ENCODE results near the gene SH3TC2.

GRCh38 chr5:149053072-149053695, 9.7 kb downstream of the SH3TC2 start:
- TF ChIP-seq POLR2AphosphoS5 (IDR thresholded peaks at IDR 0.05; ENCODE audit: low read depth, low read length) (no peak), TAF1 (IDR thresholded peaks at IDR 0.05; ENCODE audit: borderline replicate concordance, insufficient read depth, low read length) (no peak), SIN3A (IDR thresholded peaks at IDR 0.05; ENCODE audit: borderline replicate concordance, insufficient read depth, low read length) (no peak), REST (IDR thresholded peaks at IDR 0.05; ENCODE audit: insufficient read depth in 1 of 2, low read depth in 2 of 2, low read length in 2 of 2) (no peak), FOXP2 (optimal IDR thresholded peaks at IDR 0.05; ENCODE audit: borderline replicate concordance, extremely low read depth, extremely low read length, insufficient read depth) (no peak)

Measured in PFSK-1 (cell line).